SK-N-SH treated with all-trans-retinoic acid at 6 μM for 48 hours (cell line): ENCODE results near the gene WNT10A.

ENCODE experiments used
- ATAC-seq: fragments of 200-7000 bp; cut with Tn5 transposase; 3 replicates; pipeline ENCODE4 v1.9.1; 2020; ENCODE audit warnings: mild to moderate bottlenecking, moderate library complexity
- ARNTL ChIP-seq: fragments of 450-650 bp; formaldehyde crosslinking; IDR thresholded peaks from 2 replicates; pipeline ENCODE4 v1.5.0; 2020; ENCODE audit warnings: low read depth, mild to moderate bottlenecking, moderate library complexity, borderline replicate concordance
- BACH2 ChIP-seq: fragments of 250-450 bp; sonication (Bioruptor Pico); IDR thresholded peaks from 2 replicates; pipeline ENCODE4 v1.9.0; 2021; ENCODE audit warnings: mild to moderate bottlenecking, borderline replicate concordance
- CSDC2 ChIP-seq: fragments of 250-450 bp; sonication (Bioruptor Pico); IDR thresholded peaks from 2 replicates; pipeline ENCODE4 v1.5.0; 2020; ENCODE audit warnings: mild to moderate bottlenecking, moderate library complexity
- ESRRG ChIP-seq: fragments of 250-450 bp; sonication (Bioruptor Pico); IDR thresholded peaks from 2 replicates; pipeline ENCODE4 v1.6.1; 2021; ENCODE audit warnings: mild to moderate bottlenecking
- GLIS3 ChIP-seq: fragments of 250-450 bp; sonication (Bioruptor Pico); IDR thresholded peaks from 2 replicates; pipeline ENCODE4 v1.5.0; 2020; ENCODE audit warnings: mild to moderate bottlenecking, moderate library complexity
- ISL1 ChIP-seq: fragments of 250-450 bp; sonication (Bioruptor Pico); IDR thresholded peaks from 2 replicates; pipeline ENCODE4 v2.1.2; 2022; ENCODE audit warnings: mild to moderate bottlenecking, moderate library complexity
- OSR1 ChIP-seq: fragments of 250-450 bp; sonication (Bioruptor Pico); IDR thresholded peaks from 2 replicates; pipeline ENCODE4 v1.8.0; 2022; ENCODE audit warnings: moderate library complexity, mild to moderate bottlenecking, inconsistent platforms
- RARB ChIP-seq: fragments of 250-450 bp; sonication (Bioruptor Pico); IDR thresholded peaks from 2 replicates; pipeline ENCODE4 v1.8.0; 2021; ENCODE audit warnings: mild to moderate bottlenecking, moderate library complexity
- SNAI2 ChIP-seq: fragments of 250-450 bp; sonication (Bioruptor Pico); IDR thresholded peaks from 2 replicates; pipeline ENCODE4 v1.5.0; 2020; ENCODE audit warnings: mild to moderate bottlenecking, moderate library complexity
- TCF4 ChIP-seq: fragments of 250-450 bp; sonication (Bioruptor Pico); IDR thresholded peaks from 2 replicates; pipeline ENCODE4 v1.8.0; 2021; ENCODE audit warnings: mild to moderate bottlenecking, moderate library complexity, borderline replicate concordance
- TOX ChIP-seq: fragments of 250-450 bp; sonication (Bioruptor Pico); IDR thresholded peaks from 2 replicates; pipeline ENCODE4 v1.8.0; 2021; ENCODE audit warnings: mild to moderate bottlenecking, moderate library complexity, borderline replicate concordance
- ZC3H10 ChIP-seq: fragments of 250-450 bp; sonication (Bioruptor Pico); IDR thresholded peaks from 2 replicates; pipeline ENCODE4 v1.5.1; 2021; ENCODE audit warnings: mild to moderate bottlenecking, moderate library complexity
- ZFP3 ChIP-seq: fragments of 250-450 bp; sonication (Bioruptor Pico); IDR thresholded peaks from 2 replicates; pipeline ENCODE4 v1.5.0; 2020; ENCODE audit warnings: mild to moderate bottlenecking, moderate library complexity
- ZFP30 ChIP-seq: fragments of 450-650 bp; formaldehyde crosslinking; IDR thresholded peaks from 2 replicates; pipeline ENCODE4 v1.5.0; 2022; ENCODE audit warnings: mild to moderate bottlenecking, moderate library complexity
- ZNF565 ChIP-seq: fragments of 450-650 bp; formaldehyde crosslinking; conservative IDR thresholded peaks from 2 replicates; pipeline ENCODE4 v1.5.0; 2020; ENCODE audit warnings: low read depth, mild to moderate bottlenecking, moderate library complexity
- ZNF70 ChIP-seq: fragments of 450-650 bp; formaldehyde crosslinking; IDR thresholded peaks from 2 replicates; pipeline ENCODE4 v1.5.0; 2020; ENCODE audit warnings: mild to moderate bottlenecking, moderate library complexity
- ZNF8 ChIP-seq: fragments of 450-650 bp; formaldehyde crosslinking; IDR thresholded peaks from 2 replicates; pipeline ENCODE4 v1.5.0; 2020; ENCODE audit warnings: mild to moderate bottlenecking, moderate library complexity
- TF ChIP-seq, protein P1 (sequence below): fragments of 250-450 bp; sonication (Bioruptor Pico); IDR thresholded peaks from 2 replicates; pipeline ENCODE4 v1.5.1; 2021; ENCODE audit warnings: mild to moderate bottlenecking, moderate library complexity
- TF ChIP-seq, protein P2 (sequence below): fragments of 250-450 bp; sonication (Bioruptor Pico); IDR thresholded peaks from 2 replicates; pipeline ENCODE4 v1.8.0; 2020; ENCODE audit warnings: mild to moderate bottlenecking, moderate library complexity, borderline replicate concordance
- TF ChIP-seq, protein P3 (sequence below): fragments of 250-450 bp; sonication (Bioruptor Pico); IDR thresholded peaks from 2 replicates; pipeline ENCODE4 v1.8.0; 2021; ENCODE audit warnings: low read depth, mild to moderate bottlenecking, moderate library complexity, borderline replicate concordance
- TF ChIP-seq, protein P4 (sequence below): fragments of 250-450 bp; sonication (Bioruptor Pico); IDR thresholded peaks from 2 replicates; pipeline ENCODE4 v1.5.1; 2020; ENCODE audit warnings: low read depth, mild to moderate bottlenecking, moderate library complexity

The WNT10A gene

DNA sequence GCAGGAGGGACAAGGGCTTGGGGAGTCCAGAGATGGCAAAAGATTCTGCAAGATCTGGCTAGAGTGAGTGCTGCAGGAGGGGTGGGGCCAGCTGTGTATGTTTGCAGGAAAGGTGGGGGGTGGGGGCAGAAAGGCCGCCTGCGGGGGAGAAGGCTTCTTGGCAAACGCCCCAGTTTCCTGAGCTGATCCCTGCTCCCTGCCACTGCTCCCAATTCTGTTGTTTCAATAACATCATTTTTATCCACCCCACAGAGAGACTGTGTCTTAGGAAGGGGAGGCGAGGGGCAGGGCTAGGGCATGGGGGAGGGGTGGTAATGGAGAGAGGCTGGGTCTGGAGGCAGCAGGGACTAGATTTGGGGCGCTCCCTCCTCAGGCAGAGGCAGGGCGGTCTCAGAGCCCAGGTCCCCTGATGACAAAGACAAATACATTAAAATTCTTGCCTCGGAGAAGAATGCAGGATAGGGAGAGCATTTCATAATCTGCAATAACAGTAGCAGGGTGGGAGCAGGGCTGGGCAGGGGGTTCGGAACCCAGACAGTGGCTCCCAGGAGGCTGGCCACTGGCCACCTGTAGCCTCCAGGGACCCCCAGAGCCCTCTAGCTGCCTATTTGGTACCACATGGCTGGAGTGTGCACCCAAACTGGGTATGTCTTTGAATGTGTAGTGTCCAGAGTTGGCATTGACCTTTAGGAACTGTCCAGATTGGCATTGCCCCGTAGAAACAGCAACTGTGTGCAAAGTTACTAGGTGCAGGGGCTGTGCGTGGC is 23.1 kb upstream of the WNT10A start:
- TF ChIP-seq ESRRG (CRISPR knock-in tag), result no peak
- no peak for TF ChIP-seq BACH2 (CRISPR knock-in tag)
- no peak for TF ChIP-seq ISL1 (CRISPR knock-in tag)
- TF ChIP-seq CSDC2, result no peak
- no peak for TF ChIP-seq GLIS3 (CRISPR knock-in tag)
- no peak for TF ChIP-seq ZNF70
- no peak for TF ChIP-seq OSR1 (CRISPR knock-in tag)
- TF ChIP-seq ZC3H10 (CRISPR knock-in tag), result no peak
- no peak for TF ChIP-seq ZNF565 (CRISPR knock-in tag)
- no peak for TF ChIP-seq TOX (CRISPR knock-in tag)
- TF ChIP-seq, protein P1, sequence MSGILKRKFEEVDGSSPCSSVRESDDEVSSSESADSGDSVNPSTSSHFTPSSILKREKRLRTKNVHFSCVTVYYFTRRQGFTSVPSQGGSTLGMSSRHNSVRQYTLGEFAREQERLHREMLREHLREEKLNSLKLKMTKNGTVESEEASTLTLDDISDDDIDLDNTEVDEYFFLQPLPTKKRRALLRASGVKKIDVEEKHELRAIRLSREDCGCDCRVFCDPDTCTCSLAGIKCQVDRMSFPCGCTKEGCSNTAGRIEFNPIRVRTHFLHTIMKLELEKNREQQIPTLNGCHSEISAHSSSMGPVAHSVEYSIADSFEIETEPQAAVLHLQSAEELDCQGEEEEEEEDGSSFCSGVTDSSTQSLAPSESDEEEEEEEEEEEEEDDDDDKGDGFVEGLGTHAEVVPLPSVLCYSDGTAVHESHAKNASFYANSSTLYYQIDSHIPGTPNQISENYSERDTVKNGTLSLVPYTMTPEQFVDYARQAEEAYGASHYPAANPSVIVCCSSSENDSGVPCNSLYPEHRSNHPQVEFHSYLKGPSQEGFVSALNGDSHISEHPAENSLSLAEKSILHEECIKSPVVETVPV (CRISPR knock-in tag), result no peak
- no peak for TF ChIP-seq ARNTL (CRISPR knock-in tag)
- TF ChIP-seq, protein P2, sequence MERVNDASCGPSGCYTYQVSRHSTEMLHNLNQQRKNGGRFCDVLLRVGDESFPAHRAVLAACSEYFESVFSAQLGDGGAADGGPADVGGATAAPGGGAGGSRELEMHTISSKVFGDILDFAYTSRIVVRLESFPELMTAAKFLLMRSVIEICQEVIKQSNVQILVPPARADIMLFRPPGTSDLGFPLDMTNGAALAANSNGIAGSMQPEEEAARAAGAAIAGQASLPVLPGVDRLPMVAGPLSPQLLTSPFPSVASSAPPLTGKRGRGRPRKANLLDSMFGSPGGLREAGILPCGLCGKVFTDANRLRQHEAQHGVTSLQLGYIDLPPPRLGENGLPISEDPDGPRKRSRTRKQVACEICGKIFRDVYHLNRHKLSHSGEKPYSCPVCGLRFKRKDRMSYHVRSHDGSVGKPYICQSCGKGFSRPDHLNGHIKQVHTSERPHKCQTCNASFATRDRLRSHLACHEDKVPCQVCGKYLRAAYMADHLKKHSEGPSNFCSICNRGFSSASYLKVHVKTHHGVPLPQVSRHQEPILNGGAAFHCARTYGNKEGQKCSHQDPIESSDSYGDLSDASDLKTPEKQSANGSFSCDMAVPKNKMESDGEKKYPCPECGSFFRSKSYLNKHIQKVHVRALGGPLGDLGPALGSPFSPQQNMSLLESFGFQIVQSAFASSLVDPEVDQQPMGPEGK (CRISPR knock-in tag), result no peak
- no peak for TF ChIP-seq ZNF8
- TF ChIP-seq SNAI2 (CRISPR knock-in tag), result no peak
- TF ChIP-seq, protein P3, sequence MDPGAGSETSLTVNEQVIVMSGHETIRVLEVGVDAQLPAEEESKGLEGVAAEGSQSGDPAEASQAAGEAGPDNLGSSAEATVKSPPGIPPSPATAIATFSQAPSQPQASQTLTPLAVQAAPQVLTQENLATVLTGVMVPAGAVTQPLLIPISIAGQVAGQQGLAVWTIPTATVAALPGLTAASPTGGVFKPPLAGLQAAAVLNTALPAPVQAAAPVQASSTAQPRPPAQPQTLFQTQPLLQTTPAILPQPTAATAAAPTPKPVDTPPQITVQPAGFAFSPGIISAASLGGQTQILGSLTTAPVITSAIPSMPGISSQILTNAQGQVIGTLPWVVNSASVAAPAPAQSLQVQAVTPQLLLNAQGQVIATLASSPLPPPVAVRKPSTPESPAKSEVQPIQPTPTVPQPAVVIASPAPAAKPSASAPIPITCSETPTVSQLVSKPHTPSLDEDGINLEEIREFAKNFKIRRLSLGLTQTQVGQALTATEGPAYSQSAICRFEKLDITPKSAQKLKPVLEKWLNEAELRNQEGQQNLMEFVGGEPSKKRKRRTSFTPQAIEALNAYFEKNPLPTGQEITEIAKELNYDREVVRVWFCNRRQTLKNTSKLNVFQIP (CRISPR knock-in tag), result no peak
- no peak for TF ChIP-seq ZFP3 (CRISPR knock-in tag)
- TF ChIP-seq ZFP30 (CRISPR knock-in tag), result no peak
- no peak for TF ChIP-seq TCF4
- no peak; the same call in 2 of the 3 replicates for ATAC-seq

DNA sequence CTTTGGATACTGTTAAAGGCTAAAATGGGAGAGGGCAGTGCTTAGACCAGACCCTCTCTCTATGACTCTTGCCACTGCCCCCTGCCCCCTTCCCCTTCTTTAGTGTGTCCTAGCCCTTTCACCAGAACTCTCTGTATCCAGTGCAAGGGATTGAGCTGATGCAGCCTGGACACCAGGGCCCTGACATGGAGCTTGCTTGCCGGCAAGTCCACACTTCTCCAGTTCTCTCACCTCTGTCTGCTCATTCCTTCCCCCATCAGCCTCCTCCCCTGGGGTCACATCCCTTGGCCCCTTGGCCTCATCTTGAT is 22.6 kb upstream of the WNT10A start:
- TF ChIP-seq ZNF70 (no peak), CSDC2 (no peak)
- ATAC-seq, result no peak

DNA sequence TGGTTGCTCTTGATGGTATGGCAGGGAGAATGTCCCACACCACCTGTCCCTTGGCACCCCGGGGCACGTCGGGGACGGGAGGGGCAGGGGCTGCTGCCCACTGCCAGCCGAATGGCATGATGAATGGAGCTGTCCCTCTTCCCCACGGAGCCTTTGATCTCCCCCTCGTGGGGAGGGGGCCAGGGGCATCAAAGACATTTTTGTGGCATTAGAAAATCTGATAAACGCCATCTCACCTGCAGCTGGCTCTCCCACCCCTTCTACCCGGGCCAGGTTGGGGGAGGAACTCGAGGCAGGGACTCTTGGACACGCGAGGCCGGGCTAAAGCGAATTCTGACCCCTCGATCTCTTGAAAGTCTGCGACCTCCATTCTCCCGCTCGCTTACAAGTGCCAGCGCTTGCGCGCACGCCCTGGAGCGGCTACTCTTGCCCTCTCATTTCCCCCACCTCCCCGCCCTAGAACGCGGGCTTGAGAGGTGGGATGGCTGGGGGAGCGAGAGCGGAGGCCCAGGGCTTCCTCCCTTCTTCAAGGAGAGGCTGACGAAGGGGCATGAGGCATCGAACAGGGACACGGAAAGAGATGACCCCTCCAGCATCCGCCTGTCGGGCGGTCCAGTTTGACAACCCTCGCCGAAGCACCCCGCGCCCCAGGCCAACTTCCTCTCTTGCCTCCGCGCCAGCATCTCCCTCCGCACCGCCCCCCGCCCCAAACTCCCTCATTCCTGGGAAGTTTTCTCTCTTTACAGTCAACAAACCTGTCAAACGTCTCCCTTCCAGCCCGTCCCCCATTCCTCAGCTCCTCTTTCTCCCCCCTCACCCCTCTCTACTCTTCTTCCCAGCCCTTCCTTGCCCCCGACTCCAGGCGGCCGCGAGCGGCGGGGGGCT is 21.7 kb upstream of the WNT10A start:
- TF ChIP-seq TOX (CRISPR knock-in tag) (no peak), ZFP3 (CRISPR knock-in tag) (no peak), ZC3H10 (CRISPR knock-in tag) (no peak), ESRRG (CRISPR knock-in tag) (no peak)
- TF ChIP-seq, protein P3 (CRISPR knock-in tag), result no peak
- ATAC-seq, result no peak

DNA sequence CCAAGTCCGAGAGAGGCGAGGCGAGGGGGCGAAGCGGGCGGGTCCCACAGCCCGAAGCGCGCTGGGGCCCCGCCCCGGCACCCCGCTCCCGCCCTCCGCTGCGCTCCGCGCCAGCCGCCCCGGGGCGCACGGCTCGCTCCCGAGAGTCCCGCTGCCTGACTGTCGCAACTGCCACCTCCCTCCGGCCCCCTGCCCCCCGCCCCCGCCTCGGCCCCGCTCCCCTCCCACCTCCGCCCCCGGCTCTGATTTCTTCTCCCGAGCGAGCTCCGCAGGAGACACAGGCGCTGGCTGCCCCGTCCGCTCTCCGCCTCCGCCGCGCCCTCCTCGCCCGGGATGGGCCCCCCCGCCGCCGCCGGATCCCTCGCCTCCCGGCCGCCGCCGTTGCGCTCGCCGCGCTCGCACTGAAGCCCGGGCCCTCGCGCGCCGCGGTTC is 21.1 kb upstream of the WNT10A start, which contains the start of gene WNT6:
Gene WNT6, plus strand, starts transcription at position 250 of the 432 bp plus-strand sequence. CDS start 233 bp downstream, outside the sequence.
- no peak; the same call in 2 of the 3 replicates for ATAC-seq
- TF ChIP-seq, protein P1 (CRISPR knock-in tag), result no peak
- no peak for TF ChIP-seq ZFP30 (CRISPR knock-in tag)
- no peak for TF ChIP-seq CSDC2
- TF ChIP-seq ZNF8, result no peak
- TF ChIP-seq ZNF565 (CRISPR knock-in tag), result no peak
- TF ChIP-seq RARB (CRISPR knock-in tag), result no peak
- TF ChIP-seq, protein P3 (CRISPR knock-in tag), result no peak
- no peak for TF ChIP-seq ZC3H10 (CRISPR knock-in tag)
- TF ChIP-seq ZFP3 (CRISPR knock-in tag), result no peak
- no peak for TF ChIP-seq ISL1 (CRISPR knock-in tag)
- TF ChIP-seq SNAI2 (CRISPR knock-in tag), result no peak
- TF ChIP-seq, protein P4, sequence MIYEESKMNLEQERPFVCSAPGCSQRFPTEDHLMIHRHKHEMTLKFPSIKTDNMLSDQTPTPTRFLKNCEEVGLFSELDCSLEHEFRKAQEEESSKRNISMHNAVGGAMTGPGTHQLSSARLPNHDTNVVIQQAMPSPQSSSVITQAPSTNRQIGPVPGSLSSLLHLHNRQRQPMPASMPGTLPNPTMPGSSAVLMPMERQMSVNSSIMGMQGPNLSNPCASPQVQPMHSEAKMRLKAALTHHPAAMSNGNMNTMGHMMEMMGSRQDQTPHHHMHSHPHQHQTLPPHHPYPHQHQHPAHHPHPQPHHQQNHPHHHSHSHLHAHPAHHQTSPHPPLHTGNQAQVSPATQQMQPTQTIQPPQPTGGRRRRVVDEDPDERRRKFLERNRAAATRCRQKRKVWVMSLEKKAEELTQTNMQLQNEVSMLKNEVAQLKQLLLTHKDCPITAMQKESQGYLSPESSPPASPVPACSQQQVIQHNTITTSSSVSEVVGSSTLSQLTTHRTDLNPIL (CRISPR knock-in tag), result no peak
- no peak for TF ChIP-seq ZNF70
